G401 (cell line): ENCODE measurements around the gene RAB10. TPM values are rescaled to one million over a fixed set of nuclear protein-coding genes. Genes with fewer than 3 reads are reported as not detected.
"Not testable (repeated sequence)": the region's sequence is repeated elsewhere in the genome, so short reads cannot be mapped to it uniquely, and the experiment has no call there.

Source experiments
- DNase-seq: peaks from one replicate; pipeline ENCODE4 v3.0.0-alpha.2; 2015; ENCODE audit warnings: low spot score
- in situ Hi-C: cut with HindIII; loops from 2 replicates; pipeline ENCODE4 v1.10.0; 2016; ENCODE audit warnings: low sequenced_read_pairs, mixed read lengths
- total RNA-seq: library from RNA; depleted of rRNA; stranded (reverse); fragments of >200 nt; shearing (Covaris generic); gene quantifications from 2 replicates; pipeline ENCODE4 v1.2.3, GENCODE V29; 2014

RAB10 gene
- total RNA-seq, 1 experiment from 2014 or later, result 116 TPM

- DNase-seq, result no peak
- in situ Hi-C loops, result no loop called here
Measured at GRCh38 chr2:26128176-26128575, 94.3 kb downstream of the RAB10 start.

- in situ Hi-C loops, result no loop called here
- no peak for DNase-seq
Measured at GRCh38 chr2:26130763-26131162, 96.9 kb downstream of the RAB10 start.

GRCh38 chr2:26136451-26136850, 102.6 kb downstream of the RAB10 start:
- in situ Hi-C loops, result no loop called here

GRCh38 chr2:26139269-26140183, 105.6 kb downstream of the RAB10 start:
- in situ Hi-C loops, result no loop called here
- DNase-seq, result peak; percentile 64

More at GRCh38 chr2:26136451-26136850, 102.6 kb downstream of the RAB10 start:
- DNase-seq, result no peak

GRCh38 chr2:26141145-26141769, 107.4 kb downstream of the RAB10 start:
- DNase-seq, result no peak
- in situ Hi-C loops, result no loop called here

GRCh38 chr2:26144031-26144430, 110.1 kb downstream of the RAB10 start:
- no peak for DNase-seq
- in situ Hi-C loops, result no loop called here

- in situ Hi-C loops, result no loop called here
- DNase-seq, result peak; percentile 66
Measured at GRCh38 chr2:26144953-26145680, 111.2 kb downstream of the RAB10 start.

- in situ Hi-C loops, result no loop called here
- no peak for DNase-seq
Measured at GRCh38 chr2:26148501-26148900, 114.6 kb downstream of the RAB10 start.

GRCh38 chr2:26150243-26150642, 116.4 kb downstream of the RAB10 start:
- in situ Hi-C loops, result no loop called here
- no peak for DNase-seq

GRCh38 chr2:26157580-26157979, 123.7 kb downstream of the RAB10 start:
- no peak for DNase-seq
- in situ Hi-C loops, result no loop called here

GRCh38 chr2:26161926-26162325, 128.0 kb downstream of the RAB10 start:
- in situ Hi-C loops, result no loop called here
- no peak for DNase-seq

- in situ Hi-C loops, result no loop called here
- DNase-seq, result no peak
Measured at GRCh38 chr2:26162963-26163362, 129.1 kb downstream of the RAB10 start.

- DNase-seq, result no peak
- in situ Hi-C loops, result no loop called here
Measured at GRCh38 chr2:26164231-26164630, 130.3 kb downstream of the RAB10 start.

- no peak for DNase-seq
- in situ Hi-C loops, result no loop called here
Measured at GRCh38 chr2:26164641-26165211, 130.8 kb downstream of the RAB10 start.

- no peak for DNase-seq
- in situ Hi-C loops, result no loop called here
Measured at GRCh38 chr2:26165403-26165802, 131.5 kb downstream of the RAB10 start.

GRCh38 chr2:26166541-26166940, 132.7 kb downstream of the RAB10 start:
- in situ Hi-C loops, DNase-seq: not testable (repeated sequence)

GRCh38 chr2:26168785-26169184, 134.9 kb downstream of the RAB10 start:
- in situ Hi-C loops, result no loop called here
- no peak for DNase-seq

GRCh38 chr2:26169226-26169625, 135.3 kb downstream of the RAB10 start:
- DNase-seq, result no peak

GRCh38 chr2:26169681-26170414, 136.0 kb downstream of the RAB10 start:
- in situ Hi-C loops, result no loop called here
- no peak for DNase-seq

More at GRCh38 chr2:26169226-26169625, 135.3 kb downstream of the RAB10 start:
- in situ Hi-C loops, result no loop called here
